Skeletal muscle tissue (tissue), 4 donors: ENCODE measurements around the gene MAML3. TPM values are rescaled to one million over a fixed set of nuclear protein-coding genes. Genes with fewer than 3 reads are reported as not detected.

Experiments
- H3K27ac ChIP-seq: one replicate; pipeline ENCODE4 v1.7.0; 2013; ENCODE audit warnings: mild to moderate bottlenecking, low read depth, low read length, inconsistent platforms
- H3K27me3 ChIP-seq, 3 donors: one replicate each; pipeline ENCODE4 v1.7.0; 2013; ENCODE audit warnings: low read length in 3 of 3; ENCODE audit not compliant: control insufficient read depth in 3 of 3, insufficient read depth in 3 of 3
- H3K36me3 ChIP-seq, 3 donors: one replicate each; pipeline ENCODE4 v1.7.0; 2013; ENCODE audit warnings: low read length in 3 of 3; ENCODE audit not compliant: control insufficient read depth in 3 of 3, insufficient read depth in 3 of 3
- H3K4me1 ChIP-seq, 3 donors: one replicate each; pipeline ENCODE4 v1.7.0; 2013; ENCODE audit warnings: low read length in 3 of 3, mild to moderate bottlenecking in 3 of 3; ENCODE audit not compliant: control insufficient read depth in 3 of 3, insufficient read depth in 3 of 3
- H3K4me3 ChIP-seq, 3 donors: one replicate each; pipeline ENCODE4 v1.7.0; 2013; ENCODE audit warnings: low read length in 3 of 3
- H3K9ac ChIP-seq, 3 donors: one replicate each; pipeline ENCODE4 v1.7.0; 2013; ENCODE audit warnings: low read length in 3 of 3, mild to moderate bottlenecking in 3 of 3, moderate library complexity in 2 of 3, low read depth in 1 of 3
- H3K9me3 ChIP-seq, 3 donors: one replicate each; pipeline ENCODE4 v1.7.0; 2013; ENCODE audit warnings: low read length in 3 of 3; ENCODE audit not compliant: control insufficient read depth in 3 of 3
- total RNA-seq: library from RNA; depleted of rRNA; stranded (reverse); fragments of >200 nt; gene quantifications from one replicate; pipeline ENCODE4 v1.2.3, GENCODE V29; 2014
- donor health status: Osteomylitis.

MAML3 gene
- total RNA-seq, 1 donor from 2014 or later = 3.1 TPM

DNA sequence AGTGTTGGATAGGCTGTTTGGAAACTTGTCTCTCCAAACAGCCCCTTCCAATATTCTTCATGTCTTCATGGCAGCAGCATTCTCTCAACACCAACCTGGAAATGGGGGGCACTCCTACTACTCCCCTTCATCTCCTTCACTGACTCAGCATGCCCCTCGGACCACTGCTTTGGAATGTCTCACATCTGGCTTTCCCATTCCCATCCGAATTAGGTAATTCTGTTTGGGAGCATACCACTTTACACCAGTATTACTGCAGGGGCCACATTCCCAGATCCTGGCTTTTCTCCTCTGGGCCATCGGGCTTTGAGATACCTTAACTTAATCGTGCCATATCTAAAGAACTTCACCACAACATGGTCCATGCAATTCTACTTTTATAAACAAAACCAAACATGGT lies 100.8 kb downstream of the MAML3 start:
- Histone ChIP-seq H3K36me3 (no peaks in the 10 kb centered on the region), H3K27me3 (no peaks in the 10 kb centered on the region), H3K9me3 (no peaks in the 10 kb centered on the region), H3K9ac (no peak overlapping the region), H3K4me3 (no peak overlapping the region), H3K27ac (no peak overlapping the region), H3K4me1 (peaks cover 5 to 15% (median 14%) of the 10 kb centered on the region in 3 donors)

DNA sequence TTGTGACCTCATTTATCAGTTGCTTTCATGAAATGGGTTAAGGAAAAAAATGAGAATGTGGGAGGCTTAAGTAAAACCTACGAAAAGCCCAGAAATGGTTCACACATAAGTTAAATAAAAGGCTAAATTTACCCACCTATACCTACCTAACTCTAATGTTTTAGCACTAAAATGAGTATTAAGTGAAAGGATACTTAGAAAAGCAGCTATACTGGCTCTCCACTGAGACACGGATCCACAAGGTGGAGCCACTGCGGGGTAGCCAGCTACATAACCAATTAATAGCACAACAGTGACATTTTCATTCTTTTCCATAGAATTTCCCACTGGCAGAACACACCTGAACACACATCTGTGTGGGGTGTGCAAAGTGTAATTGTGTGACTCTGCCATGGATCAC lies 101.9 kb downstream of the MAML3 start:
- H3K9ac ChIP-seq = no peak overlapping the region
- H3K9me3 ChIP-seq = no peaks in the 10 kb centered on the region
- H3K27me3 ChIP-seq = no peaks in the 10 kb centered on the region
- no peak overlapping the region for H3K27ac ChIP-seq
- no peaks in the 10 kb centered on the region for H3K36me3 ChIP-seq
- H3K4me3 ChIP-seq = no peak overlapping the region
- peaks cover 13 to 25% (median 24%) of the 10 kb centered on the region in 3 donors for H3K4me1 ChIP-seq

DNA sequence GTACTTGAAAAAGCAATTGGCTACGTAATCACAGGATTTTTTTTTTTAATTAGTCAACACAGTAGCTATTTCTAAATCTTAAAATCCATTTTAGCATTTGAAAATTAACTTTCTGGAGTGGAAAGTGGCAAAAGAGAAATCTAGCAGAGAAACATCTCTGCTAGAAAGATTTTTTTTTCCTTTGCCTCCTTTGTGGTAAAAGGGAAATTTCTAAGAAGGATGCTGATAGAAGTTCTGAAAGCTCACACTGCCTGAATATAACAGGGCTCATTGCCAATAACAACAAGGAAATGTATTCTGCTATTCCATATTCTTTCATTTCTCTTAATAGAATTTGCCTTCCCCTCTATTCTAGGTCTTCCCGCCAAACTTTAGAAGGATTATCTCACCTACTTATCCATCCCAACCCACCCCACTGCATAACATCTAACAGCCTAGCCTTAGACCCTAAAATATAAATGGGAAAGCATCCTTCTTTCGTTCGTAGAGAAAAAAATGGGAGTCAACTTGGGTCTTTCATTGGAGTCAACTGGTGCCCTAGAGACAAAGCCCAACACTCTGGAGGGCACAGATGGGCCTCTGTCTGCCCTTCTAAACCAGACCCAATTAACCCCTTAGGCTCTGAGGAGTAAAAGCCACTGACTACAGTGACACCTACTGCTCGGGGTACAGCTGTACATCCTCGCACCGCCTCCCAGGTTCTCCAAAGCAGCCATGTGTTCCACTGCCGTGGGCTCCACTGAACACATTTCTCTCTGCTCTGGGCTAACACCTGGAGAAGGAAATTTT lies 103.9 kb downstream of the MAML3 start:
- H3K4me1 ChIP-seq = peaks cover 16 to 29% (median 28%) of the 10 kb centered on the region in 3 donors
- H3K4me3 ChIP-seq = peak overlapping the region in 1 of 3 donors; percentile 68
- H3K27me3 ChIP-seq = no peaks in the 10 kb centered on the region
- no peaks in the 10 kb centered on the region for H3K36me3 ChIP-seq
- no peak overlapping the region for H3K9ac ChIP-seq
- no peaks in the 10 kb centered on the region for H3K9me3 ChIP-seq
- H3K27ac ChIP-seq = peak overlapping the region; percentile 55

DNA sequence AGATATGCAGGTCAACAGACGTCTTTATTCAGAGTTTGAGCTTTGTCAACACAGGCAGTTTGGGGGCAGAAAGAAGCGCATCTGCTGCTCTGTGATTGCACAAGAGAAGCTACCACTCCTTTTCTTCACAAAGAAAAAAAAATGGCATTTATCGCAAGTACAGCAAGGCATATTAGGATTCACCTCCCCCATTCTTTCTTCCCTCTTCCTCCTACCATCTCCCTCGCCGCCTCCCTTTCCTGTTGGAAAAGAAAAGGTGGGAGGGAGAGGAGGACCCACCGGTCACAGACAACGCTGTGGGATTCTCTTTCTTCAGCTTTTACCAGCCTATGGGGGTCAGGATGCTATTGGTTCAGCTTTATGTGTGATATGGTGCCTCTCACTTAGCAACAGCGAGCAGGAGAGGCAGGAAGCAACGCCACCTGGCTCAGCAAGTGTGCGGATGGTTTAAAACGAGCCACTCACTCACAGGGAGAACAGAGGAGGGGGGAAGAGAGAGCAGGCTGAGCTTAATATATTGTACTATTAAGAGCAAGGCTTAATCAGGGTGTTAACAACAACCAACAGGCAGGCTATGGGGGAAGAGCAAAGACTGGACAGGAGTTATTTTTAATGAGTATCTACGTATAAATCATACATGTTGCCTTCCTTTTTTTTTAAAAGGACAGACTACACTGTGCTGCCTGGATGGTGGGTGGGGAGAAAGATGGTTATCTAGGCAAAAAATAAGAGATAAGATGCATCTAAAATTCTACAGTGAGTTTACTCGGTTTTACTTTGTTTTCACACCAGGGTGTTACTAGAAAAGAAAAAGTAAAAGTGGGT lies 104.7 kb downstream of the MAML3 start:
- Histone ChIP-seq H3K4me1 (peaks cover 16 to 35% (median 28%) of the 10 kb centered on the region in 3 donors), H3K4me3 (peak overlapping the region; percentile 51 to 68 (median 67)), H3K9me3 (no peaks in the 10 kb centered on the region), H3K27me3 (no peaks in the 10 kb centered on the region), H3K9ac (peak overlapping the region; percentile 40 to 63 (median 50)), H3K36me3 (no peaks in the 10 kb centered on the region), H3K27ac (peak overlapping the region; percentile 55)

DNA sequence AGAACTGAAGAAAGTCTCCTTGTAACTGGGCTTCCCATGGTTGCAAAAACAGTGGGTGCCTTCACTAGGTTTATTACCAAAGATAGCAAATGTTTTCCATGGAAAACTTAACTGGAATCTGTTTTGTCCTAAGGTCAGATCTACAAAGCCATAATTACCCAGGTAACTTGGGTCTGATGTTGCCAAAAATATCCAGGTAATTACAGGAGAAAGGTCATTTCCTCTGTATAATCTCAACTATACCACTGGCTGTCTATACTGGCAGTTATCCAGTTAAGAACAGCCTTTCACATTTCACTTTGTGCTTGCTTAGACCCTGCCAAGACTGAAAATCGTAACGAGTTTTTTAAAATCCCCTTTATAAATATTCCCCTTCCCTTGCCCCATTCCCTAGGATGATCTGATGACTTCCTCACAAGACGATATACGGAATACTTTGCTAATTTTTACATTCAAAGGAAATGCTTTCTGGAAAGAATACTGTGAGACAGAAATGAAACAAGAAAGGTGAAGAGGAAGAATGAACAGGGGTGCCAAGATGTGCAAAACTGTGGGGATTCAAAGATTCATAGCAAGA lies 105.5 kb downstream of the MAML3 start:
- Histone ChIP-seq H3K4me3 (peak overlapping the region; percentile 51 to 68 (median 67)), H3K27ac (peak overlapping the region; percentile 55), H3K36me3 (no peaks in the 10 kb centered on the region), H3K9ac (peak overlapping the region in 2 of 3 donors; percentile 50 to 63), H3K27me3 (no peaks in the 10 kb centered on the region), H3K9me3 (no peaks in the 10 kb centered on the region), H3K4me1 (peaks cover 16 to 35% (median 28%) of the 10 kb centered on the region in 3 donors)

DNA sequence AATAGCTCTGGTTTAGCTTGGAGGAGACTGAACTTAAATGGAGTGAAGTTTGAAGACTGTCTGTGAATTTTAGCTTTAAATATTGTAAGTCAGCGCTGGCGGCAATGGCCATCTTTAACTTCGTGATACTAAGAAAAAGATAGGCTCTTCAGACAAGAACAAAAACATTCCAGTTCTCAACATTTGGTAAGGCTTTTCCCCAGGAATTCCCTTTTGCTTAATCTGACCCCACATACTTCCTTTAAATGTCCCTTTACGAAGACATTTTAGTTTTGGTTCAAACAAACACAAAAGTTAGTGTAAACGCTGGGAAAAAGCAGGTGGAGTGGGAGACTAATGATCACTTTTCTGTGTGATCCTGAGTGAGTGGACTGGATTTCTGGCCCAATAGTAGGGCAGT lies 106.2 kb downstream of the MAML3 start:
- peak overlapping the region in 2 of 3 donors; percentile 58 to 68 for H3K9ac ChIP-seq
- H3K27ac ChIP-seq = peak overlapping the region; percentile 64
- H3K36me3 ChIP-seq = no peaks in the 10 kb centered on the region
- H3K4me1 ChIP-seq = peaks cover 16 to 35% (median 28%) of the 10 kb centered on the region in 3 donors
- H3K4me3 ChIP-seq = peak overlapping the region in 2 of 3 donors; percentile 52 to 57
- no peaks in the 10 kb centered on the region for H3K9me3 ChIP-seq
- H3K27me3 ChIP-seq = no peaks in the 10 kb centered on the region

DNA sequence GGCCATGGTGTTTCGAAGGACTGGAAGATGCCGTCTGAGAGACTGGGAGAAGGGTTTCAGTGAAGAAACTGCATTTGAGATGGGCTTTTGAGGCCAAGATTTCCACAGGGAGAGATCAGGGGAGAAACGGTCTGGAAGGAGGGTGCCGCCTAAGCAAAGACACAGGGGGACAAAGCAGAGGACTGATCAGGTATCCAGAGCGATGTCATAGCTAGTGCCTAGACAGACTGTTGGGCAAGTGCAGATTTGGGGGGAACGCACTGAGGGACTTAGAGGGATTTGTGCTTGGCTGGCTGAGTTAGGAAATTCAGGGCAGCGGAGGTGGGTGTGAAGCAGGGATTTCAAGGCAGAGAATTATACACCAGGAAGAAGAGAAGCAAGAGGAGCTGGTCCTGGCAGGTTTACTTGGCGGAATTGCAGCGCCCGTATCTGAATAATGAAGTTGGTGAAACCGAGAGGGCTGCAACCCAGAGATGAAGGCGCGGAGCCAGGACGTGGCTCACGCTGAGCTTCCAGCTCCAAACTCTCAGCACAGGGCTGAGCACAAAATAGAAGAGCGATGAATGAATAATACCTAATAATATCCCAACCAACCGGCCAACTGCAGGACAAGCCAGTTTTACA lies 106.9 kb downstream of the MAML3 start:
- peaks cover 16 to 35% (median 28%) of the 10 kb centered on the region in 3 donors for H3K4me1 ChIP-seq
- no peaks in the 10 kb centered on the region for H3K27me3 ChIP-seq
- no peaks in the 10 kb centered on the region for H3K36me3 ChIP-seq
- peak overlapping the region in 2 of 3 donors; percentile 58 to 77 for H3K9ac ChIP-seq
- peak overlapping the region; percentile 64 for H3K27ac ChIP-seq
- peak overlapping the region; percentile 52 to 65 (median 57) for H3K4me3 ChIP-seq
- H3K9me3 ChIP-seq = no peaks in the 10 kb centered on the region

DNA sequence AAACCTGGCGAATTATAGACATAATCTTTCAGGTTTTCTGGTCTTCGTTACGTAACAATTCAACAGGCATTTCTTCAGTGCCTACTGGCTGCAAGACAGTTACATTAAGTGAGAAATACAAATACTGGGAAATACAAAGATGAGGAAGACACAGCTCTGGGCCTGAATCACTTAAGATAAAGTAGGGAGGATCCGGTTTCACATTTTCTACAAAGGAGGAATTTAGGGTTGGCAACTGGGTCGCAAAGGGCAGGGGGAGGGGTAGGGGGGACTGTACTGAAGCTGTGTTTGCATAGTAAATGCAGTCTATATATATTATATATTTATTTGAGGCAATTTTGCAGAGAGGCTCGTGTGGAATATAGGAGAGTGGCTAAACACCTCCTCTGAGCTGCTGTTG lies 107.4 kb downstream of the MAML3 start:
- Histone ChIP-seq H3K4me1 (peaks cover 16 to 35% (median 28%) of the 10 kb centered on the region in 3 donors), H3K36me3 (no peaks in the 10 kb centered on the region), H3K4me3 (peak overlapping the region in 1 of 3 donors; percentile 52), H3K9me3 (no peaks in the 10 kb centered on the region), H3K9ac (no peak overlapping the region), H3K27ac (no peak overlapping the region), H3K27me3 (no peaks in the 10 kb centered on the region)

DNA sequence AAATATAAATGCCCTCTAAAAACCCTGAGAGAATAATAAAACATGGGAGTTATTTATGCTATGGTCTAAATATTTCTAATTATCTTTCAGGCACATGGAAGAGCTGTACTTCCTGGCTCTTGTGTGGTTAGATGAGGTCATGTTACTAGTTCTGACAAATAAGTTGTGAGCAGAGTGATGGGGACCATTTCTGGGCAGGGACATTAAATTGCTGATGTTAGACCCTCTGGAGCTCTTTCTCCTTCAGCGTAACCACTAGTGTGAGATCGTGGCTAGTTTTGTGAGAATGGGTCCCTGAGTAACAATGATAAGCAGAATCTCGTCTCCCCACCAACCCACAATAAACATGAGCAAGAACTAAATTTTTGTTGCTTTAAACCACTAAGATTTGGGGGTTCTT lies 108.0 kb downstream of the MAML3 start:
- H3K4me3 ChIP-seq = no peak overlapping the region
- no peak overlapping the region for H3K27ac ChIP-seq
- no peaks in the 10 kb centered on the region for H3K27me3 ChIP-seq
- no peaks in the 10 kb centered on the region for H3K36me3 ChIP-seq
- H3K9ac ChIP-seq = no peak overlapping the region
- no peaks in the 10 kb centered on the region for H3K9me3 ChIP-seq
- H3K4me1 ChIP-seq = peaks cover 16 to 35% (median 28%) of the 10 kb centered on the region in 3 donors
